ENCODE measurements around the gene HAUS6. TPM values are rescaled to one million over a fixed set of nuclear protein-coding genes. Genes with fewer than 3 reads are reported as not detected.

Gene HAUS6
- total and polyA plus RNA-seq, 2 of the 8 experiments (the other 6 are each of a cell fraction or from before 2014, with no cell fraction given): 11.7 to 52.4 TPM

DNA sequence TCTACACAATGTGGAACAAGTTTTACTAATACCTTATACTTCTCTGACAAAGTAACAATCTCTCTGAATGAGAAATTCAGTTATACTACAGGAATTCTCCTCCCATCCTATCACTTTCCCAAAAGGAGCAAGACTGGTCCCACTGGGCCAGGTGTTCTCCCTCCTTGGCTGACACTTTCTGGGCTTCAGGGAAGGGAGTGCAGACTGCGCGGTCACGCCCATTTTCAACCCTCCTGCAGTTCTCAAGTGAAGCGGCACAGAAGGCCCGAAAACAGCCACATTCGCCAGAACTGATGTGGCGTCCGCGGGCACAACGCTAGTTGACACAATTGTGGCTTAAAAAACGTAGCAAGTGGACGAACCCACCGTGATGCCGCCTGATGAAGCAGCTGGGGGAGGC is 70.3 kb downstream of the HAUS6 start:
- Histone ChIP-seq H3K79me2 (ENCODE audit: control insufficient read depth in 1 of 2, insufficient read depth in 2 of 2, low read length in 2 of 2) (no peaks in the 10 kb centered on the region), H2BK20ac (ENCODE audit: low read length) (no peak overlapping the region), H4K91ac (replicated peaks; ENCODE audit: insufficient read length, low read length) (no peak overlapping the region), H4K8ac (ENCODE audit: extremely low read depth, insufficient read depth, low read length) (peak overlapping the region; percentile 39; the same call in 1 of the 2 replicates), H2AK5ac (ENCODE audit: low read depth, low read length) (no peak overlapping the region), H3K4me1 (replicated peaks in 1 of 4; ENCODE audit: control insufficient read depth in 3 of 4, insufficient read depth in 4 of 4, low read length in 3 of 4) (no peaks in the 10 kb centered on the region), H2BK15ac (ENCODE audit: low read length) (no peak overlapping the region), H3K9me3 (ENCODE audit: insufficient read depth in 2 of 2, low read depth in 1 of 2, low read length in 1 of 2) (peaks cover 0 to 2% of the 10 kb centered on the region in 2 experiments; a peak in 2 of 4 replicates), H3K14ac (ENCODE audit: insufficient read length) (no peak overlapping the region), H3K18ac (ENCODE audit: extremely low read depth, low read length) (no peak overlapping the region), H2AFZ (ENCODE audit: low read length) (no peak overlapping the region), H4K5ac (ENCODE audit: insufficient read length, low read depth, low read length) (no peak overlapping the region), H2BK12ac (ENCODE audit: low read depth, low read length) (no peak overlapping the region), H3K23ac (ENCODE audit: insufficient read length) (no peak overlapping the region), H3K9ac (replicated peaks in 1 of 4; ENCODE audit: extremely low read depth in 1 of 4, low read depth in 3 of 4, low read length in 3 of 4) (no peak overlapping the region), H3K36me3 (ENCODE audit: control insufficient read depth in 2 of 4, insufficient read depth in 4 of 4, low read length in 3 of 4) (no peaks in the 10 kb centered on the region), H3K23me2 (ENCODE audit: low read depth, low read length) (no peaks in the 10 kb centered on the region), H3K27me3 (replicated peaks in 1 of 4; ENCODE audit: control insufficient read depth in 3 of 4, extremely low read depth in 1 of 4, insufficient read depth in 3 of 4, low read length in 3 of 4) (peaks cover 0 to 4% (median 0%) of the 10 kb centered on the region in 4 experiments; a peak in 1 of 7 replicates), H4K20me1 (replicated peaks in 1 of 2; ENCODE audit: control insufficient read depth in 1 of 2, insufficient read depth in 2 of 2, low read length in 2 of 2) (no peaks in the 10 kb centered on the region), H2BK5ac (ENCODE audit: low read depth, low read length) (no peak overlapping the region), H3K56ac (replicated peaks; ENCODE audit: insufficient read length, low read depth, low read length) (no peak overlapping the region), H3K27ac (ENCODE audit: low read depth, low read length) (no peak overlapping the region), H2BK120ac (replicated peaks; ENCODE audit: low read depth, low read length) (no peak overlapping the region), H3K4me2 (ENCODE audit: insufficient read depth in 1 of 2, low read depth in 2 of 2, low read length in 2 of 2) (no peak overlapping the region), H3K4ac (replicated peaks; ENCODE audit: insufficient read length, low read depth, low read length) (no peak overlapping the region), H3K79me1 (ENCODE audit: low read depth, low read length) (no peaks in the 10 kb centered on the region), H3K4me3 (ENCODE audit: extremely low read depth in 1 of 4, insufficient read depth in 2 of 4, low read depth in 3 of 4, low read length in 4 of 4) (no peak overlapping the region)
- 95% methylated on average over 14 of the region's 14 CpGs; no CpG with 5 or more reads in 1 of the 2 experiments for WGBS, 2 experiments (ENCODE audit: extremely low coverage in 1 of 2, insufficient coverage in 1 of 2, insufficient read length in 1 of 2, insufficient replicate concordance in 2 of 2, low coverage in 1 of 2, low lambda C conversion rate in 2 of 2, missing lambda C conversion rate in 1 of 2)
- DNase-seq (ENCODE audit: low read depth in 1 of 2, low spot score in 2 of 2) (no peak), FAIRE-seq (no peak)
- no peak for TF ChIP-seq TEAD4 (IDR thresholded peaks at IDR 0.05; ENCODE audit: low read depth, low read length)
- no peak for TF ChIP-seq TBP (IDR thresholded peaks at IDR 0.05; ENCODE audit: low read depth, low read length)
- TF ChIP-seq KDM4A (IDR thresholded peaks at IDR 0.05; ENCODE audit: low read depth, low read length, severe bottlenecking): no peak
- CTCF ChIA-PET (ENCODE audit: partially characterized antibody): no interaction called here
- POLR2A ChIA-PET (ENCODE audit: partially characterized antibody): interaction anchor here (0.6 kb wide), 1 partner anchor 263 kb away, joined by 4 read pairs; no protein-coding TSS in a partner anchor
